HEK293 (cell line): Measurements from ENCODE around the gene SEMA4D.

ENCODE experiments used
- ATF2 ChIP-seq: fragments of 450-650 bp; formaldehyde crosslinking; IDR thresholded peaks from 2 replicates; pipeline ENCODE4 v1.5.1; 2016; ENCODE audit warnings: missing biosample characterization, missing genetic modification characterization, low read depth
- KLF10 ChIP-seq: fragments of 450-650 bp; IDR thresholded peaks from 2 replicates; pipeline ENCODE4 v1.5.1; 2018; ENCODE audit warnings: missing biosample characterization, mild to moderate bottlenecking, missing genetic modification characterization
- OSR2 ChIP-seq: fragments of 450-650 bp; formaldehyde crosslinking; IDR thresholded peaks from 2 replicates; pipeline ENCODE4 v1.5.1; 2016; ENCODE audit warnings: missing biosample characterization, missing genetic modification characterization
- TCF7L2 ChIP-seq: IDR thresholded peaks from 2 replicates; pipeline ENCODE4 v1.6.1; 2011; ENCODE audit warnings: low read depth, mild to moderate bottlenecking, inconsistent platforms, low read length, moderate library complexity, borderline replicate concordance
- ZBTB7A ChIP-seq: fragments of 450-650 bp; formaldehyde crosslinking; IDR thresholded peaks from 2 replicates; pipeline ENCODE4 v1.5.1; 2016; ENCODE audit warnings: low read depth, missing biosample characterization, missing genetic modification characterization
- ZNF114 ChIP-seq: fragments of 450-650 bp; formaldehyde crosslinking; IDR thresholded peaks from 2 replicates; pipeline ENCODE4 v1.5.0; 2017; ENCODE audit warnings: missing biosample characterization, missing genetic modification characterization
- ZNF366 ChIP-seq: fragments of 450-650 bp; formaldehyde crosslinking; conservative IDR thresholded peaks from 2 replicates; pipeline ENCODE4 v1.5.1; 2016; ENCODE audit warnings: missing biosample characterization, missing genetic modification characterization
- ZNF544 ChIP-seq: fragments of 450-650 bp; formaldehyde crosslinking; IDR thresholded peaks from 2 replicates; pipeline ENCODE4 v1.5.0; 2017; ENCODE audit warnings: missing biosample characterization, missing genetic modification characterization
- TF ChIP-seq, protein P1 (sequence below): fragments of 450-650 bp; formaldehyde crosslinking; IDR thresholded peaks from 2 replicates; pipeline ENCODE4 v1.5.1; 2017; ENCODE audit warnings: missing biosample characterization, missing genetic modification characterization
- TF ChIP-seq, protein P2 (sequence below): fragments of 450-650 bp; formaldehyde crosslinking; IDR thresholded peaks from 2 replicates; pipeline ENCODE4 v1.5.1; 2016; ENCODE audit warnings: missing biosample characterization, missing genetic modification characterization
- TF ChIP-seq, protein P3 (sequence below): fragments of 450-650 bp; formaldehyde crosslinking; IDR thresholded peaks from 2 replicates; pipeline ENCODE4 v1.5.1; 2016; ENCODE audit warnings: missing biosample characterization, missing genetic modification characterization

- no peak for TF ChIP-seq TCF7L2
- TF ChIP-seq, protein P1, sequence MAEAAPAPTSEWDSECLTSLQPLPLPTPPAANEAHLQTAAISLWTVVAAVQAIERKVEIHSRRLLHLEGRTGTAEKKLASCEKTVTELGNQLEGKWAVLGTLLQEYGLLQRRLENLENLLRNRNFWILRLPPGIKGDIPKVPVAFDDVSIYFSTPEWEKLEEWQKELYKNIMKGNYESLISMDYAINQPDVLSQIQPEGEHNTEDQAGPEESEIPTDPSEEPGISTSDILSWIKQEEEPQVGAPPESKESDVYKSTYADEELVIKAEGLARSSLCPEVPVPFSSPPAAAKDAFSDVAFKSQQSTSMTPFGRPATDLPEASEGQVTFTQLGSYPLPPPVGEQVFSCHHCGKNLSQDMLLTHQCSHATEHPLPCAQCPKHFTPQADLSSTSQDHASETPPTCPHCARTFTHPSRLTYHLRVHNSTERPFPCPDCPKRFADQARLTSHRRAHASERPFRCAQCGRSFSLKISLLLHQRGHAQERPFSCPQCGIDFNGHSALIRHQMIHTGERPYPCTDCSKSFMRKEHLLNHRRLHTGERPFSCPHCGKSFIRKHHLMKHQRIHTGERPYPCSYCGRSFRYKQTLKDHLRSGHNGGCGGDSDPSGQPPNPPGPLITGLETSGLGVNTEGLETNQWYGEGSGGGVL (tag by site-specific recombination): no peak
- TF ChIP-seq ZNF544: no peak
- TF ChIP-seq ZNF366: no peak
- TF ChIP-seq, protein P2, sequence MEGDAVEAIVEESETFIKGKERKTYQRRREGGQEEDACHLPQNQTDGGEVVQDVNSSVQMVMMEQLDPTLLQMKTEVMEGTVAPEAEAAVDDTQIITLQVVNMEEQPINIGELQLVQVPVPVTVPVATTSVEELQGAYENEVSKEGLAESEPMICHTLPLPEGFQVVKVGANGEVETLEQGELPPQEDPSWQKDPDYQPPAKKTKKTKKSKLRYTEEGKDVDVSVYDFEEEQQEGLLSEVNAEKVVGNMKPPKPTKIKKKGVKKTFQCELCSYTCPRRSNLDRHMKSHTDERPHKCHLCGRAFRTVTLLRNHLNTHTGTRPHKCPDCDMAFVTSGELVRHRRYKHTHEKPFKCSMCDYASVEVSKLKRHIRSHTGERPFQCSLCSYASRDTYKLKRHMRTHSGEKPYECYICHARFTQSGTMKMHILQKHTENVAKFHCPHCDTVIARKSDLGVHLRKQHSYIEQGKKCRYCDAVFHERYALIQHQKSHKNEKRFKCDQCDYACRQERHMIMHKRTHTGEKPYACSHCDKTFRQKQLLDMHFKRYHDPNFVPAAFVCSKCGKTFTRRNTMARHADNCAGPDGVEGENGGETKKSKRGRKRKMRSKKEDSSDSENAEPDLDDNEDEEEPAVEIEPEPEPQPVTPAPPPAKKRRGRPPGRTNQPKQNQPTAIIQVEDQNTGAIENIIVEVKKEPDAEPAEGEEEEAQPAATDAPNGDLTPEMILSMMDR: no peak
- TF ChIP-seq OSR2 (tag by site-specific recombination): no peak
- TF ChIP-seq ATF2 (tag by site-specific recombination): no peak
- no peak for TF ChIP-seq KLF10 (tag by site-specific recombination)
- no peak for TF ChIP-seq ZNF114 (tag by site-specific recombination)
- TF ChIP-seq, protein P3, sequence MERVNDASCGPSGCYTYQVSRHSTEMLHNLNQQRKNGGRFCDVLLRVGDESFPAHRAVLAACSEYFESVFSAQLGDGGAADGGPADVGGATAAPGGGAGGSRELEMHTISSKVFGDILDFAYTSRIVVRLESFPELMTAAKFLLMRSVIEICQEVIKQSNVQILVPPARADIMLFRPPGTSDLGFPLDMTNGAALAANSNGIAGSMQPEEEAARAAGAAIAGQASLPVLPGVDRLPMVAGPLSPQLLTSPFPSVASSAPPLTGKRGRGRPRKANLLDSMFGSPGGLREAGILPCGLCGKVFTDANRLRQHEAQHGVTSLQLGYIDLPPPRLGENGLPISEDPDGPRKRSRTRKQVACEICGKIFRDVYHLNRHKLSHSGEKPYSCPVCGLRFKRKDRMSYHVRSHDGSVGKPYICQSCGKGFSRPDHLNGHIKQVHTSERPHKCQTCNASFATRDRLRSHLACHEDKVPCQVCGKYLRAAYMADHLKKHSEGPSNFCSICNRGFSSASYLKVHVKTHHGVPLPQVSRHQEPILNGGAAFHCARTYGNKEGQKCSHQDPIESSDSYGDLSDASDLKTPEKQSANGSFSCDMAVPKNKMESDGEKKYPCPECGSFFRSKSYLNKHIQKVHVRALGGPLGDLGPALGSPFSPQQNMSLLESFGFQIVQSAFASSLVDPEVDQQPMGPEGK (tag by site-specific recombination): no peak
- TF ChIP-seq ZBTB7A (tag by site-specific recombination): no peak
Observed at GRCh38 chr9:89400403-89401116, 97.4 kb downstream of the SEMA4D start.
